NCI-H446 treated with DMSO at 0.1 percent for 48 hours (cell line): Measurements from ENCODE around the gene PUS10.
"Not testable (repeated sequence)": the region's sequence is repeated elsewhere in the genome, so short reads cannot be mapped to it uniquely, and the experiment has no call there.

Source experiments
- DNase-seq: peaks from one replicate; lab custom pipeline; 2025; lab: John Stamatoyannopoulos, UW

PUS10 gene, protein sequence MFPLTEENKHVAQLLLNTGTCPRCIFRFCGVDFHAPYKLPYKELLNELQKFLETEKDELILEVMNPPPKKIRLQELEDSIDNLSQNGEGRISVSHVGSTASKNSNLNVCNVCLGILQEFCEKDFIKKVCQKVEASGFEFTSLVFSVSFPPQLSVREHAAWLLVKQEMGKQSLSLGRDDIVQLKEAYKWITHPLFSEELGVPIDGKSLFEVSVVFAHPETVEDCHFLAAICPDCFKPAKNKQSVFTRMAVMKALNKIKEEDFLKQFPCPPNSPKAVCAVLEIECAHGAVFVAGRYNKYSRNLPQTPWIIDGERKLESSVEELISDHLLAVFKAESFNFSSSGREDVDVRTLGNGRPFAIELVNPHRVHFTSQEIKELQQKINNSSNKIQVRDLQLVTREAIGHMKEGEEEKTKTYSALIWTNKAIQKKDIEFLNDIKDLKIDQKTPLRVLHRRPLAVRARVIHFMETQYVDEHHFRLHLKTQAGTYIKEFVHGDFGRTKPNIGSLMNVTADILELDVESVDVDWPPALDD

DNA sequence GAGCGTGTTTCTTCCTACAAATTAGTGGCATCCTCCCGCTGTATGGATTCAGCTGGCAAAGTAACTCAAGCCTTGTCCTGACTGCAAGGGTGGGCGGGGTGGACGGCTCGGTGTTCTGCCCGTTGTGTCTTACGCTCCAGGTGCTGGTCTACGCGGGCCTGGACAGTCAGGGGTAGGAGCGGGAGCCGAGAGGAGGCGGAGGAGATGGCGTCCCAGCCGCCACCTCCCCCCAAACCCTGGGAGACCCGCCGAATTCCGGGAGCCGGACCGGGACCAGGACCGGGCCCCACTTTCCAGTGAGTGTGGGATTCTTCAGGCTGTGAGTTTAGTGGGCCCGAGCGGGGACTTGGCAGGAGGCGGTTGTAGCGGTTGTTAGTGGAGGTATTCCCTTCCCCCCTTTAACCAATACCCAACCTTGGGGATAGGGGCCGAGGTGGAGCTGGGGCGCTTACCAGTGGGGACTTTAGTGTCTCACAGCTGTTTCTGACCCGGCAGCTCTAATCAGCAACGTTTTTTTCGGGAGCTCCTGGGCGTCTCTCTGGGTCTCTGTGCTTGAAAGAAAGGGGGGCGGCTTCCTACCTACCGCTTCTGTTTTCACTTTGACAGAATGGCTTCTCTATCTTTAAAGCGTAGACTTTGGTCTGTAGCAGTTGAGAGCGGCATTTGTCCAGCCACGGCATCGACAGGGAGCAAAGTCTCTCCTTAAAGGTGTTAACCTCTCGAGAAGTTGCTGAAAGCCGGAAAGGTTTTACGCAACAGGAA, at the start of gene PUS10, which contains the start of gene PEX13:
Gene PUS10, minus strand, starts transcription at position 700 of the 762 bp plus-strand sequence. CDS start 6,365 bp downstream, outside the sequence.
Gene PEX13, plus strand, starts transcription at position 165 of the 762 bp plus-strand sequence. Its CDS starts 40 bp downstream, at position 205.
- DNase-seq = peak; percentile 67

DNA sequence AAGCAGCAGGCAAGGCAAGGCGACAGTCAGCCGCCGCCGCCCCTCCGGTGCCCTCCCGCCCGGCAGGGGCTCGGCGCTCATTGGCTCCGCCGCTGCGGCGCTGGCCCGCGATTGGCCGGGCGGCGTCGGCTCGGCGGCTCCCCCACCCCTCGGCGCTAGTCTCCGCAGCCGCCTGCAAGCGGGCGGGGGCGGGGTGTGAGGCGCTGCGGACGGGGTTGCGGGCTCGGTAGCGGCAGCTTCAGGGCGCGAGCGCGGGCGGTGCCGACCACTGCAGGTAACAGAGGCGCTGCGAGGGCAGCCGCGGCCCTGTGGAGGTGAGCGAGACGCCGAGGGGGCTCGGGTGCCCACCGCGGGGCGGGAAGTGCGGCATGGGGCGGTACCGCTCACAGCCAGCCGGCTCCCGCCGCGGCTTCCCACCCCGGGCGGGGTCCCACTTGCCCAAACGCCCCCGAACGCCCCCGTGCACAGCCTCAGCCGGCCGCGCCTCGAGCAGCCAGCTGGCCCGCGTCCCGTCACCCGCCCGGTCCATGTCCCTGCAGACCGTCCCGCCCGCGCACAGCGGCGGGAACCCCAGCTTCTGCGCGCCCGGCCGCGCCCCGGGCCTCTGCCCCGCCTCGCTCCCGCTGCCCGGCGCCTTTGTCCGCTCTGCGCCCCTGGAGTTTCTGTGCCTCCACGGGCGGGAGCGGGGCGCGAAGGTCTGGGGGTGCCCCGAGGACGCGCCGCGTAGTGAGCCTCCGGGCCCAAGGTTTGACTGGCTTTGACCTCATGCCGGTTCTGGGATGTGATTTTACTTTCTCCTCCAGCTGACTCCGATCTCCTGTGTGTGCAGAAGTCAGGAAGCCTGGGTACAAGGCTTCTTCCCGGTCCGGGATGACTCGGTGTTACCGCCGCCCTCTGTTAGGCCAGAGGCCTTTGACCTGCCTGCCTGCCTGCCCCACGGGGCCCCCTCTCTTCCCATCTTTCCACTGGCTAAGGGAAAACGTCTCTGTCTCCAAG, 48.0 kb upstream of the PUS10 start, which contains the start of gene SANBR:
Gene SANBR, plus strand, starts transcription at position 158 of the 996 bp plus-strand sequence. CDS start 4,480 bp downstream, outside the sequence.
- peak; percentile 77 for DNase-seq

DNA sequence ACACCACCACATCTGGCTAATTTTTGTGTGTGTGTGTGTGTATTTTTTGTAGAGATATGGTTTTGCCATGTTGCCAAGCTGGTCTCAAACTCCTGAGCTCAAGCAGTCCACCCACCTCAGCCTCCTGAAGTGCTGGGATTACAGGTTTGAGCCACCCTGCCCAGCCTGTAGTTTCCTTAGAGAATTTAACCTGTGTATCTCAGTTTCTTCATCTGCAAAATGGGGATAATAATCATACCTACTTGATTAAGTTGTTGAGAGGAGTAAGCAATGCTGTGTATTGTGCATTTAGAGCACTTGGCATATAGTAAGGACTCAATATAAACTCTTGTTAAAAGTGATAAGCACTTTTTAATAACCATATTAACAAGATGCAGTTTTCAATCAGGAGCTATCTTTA, 41.3 kb upstream of the PUS10 start:
- DNase-seq = no peak

DNA sequence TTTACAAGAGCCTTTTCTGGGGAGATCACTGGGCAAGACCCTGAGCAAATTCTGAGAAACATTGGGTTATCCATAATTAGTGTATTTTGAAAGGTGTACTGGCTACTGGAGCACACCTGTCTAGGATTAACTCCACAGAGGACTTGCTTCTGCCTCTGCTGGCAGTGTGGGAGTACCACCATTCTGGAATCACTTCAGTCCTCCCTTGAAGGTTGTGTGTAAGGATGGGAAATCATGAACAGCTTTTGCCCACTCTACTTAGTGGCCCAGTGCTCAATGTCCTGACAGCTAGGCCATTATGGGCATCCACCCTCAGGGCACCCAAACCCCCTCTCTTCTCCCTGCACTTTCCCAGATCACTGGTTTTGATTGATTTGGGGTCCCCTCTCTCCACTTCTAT, 39.5 kb upstream of the PUS10 start:
- DNase-seq = no peak

DNA sequence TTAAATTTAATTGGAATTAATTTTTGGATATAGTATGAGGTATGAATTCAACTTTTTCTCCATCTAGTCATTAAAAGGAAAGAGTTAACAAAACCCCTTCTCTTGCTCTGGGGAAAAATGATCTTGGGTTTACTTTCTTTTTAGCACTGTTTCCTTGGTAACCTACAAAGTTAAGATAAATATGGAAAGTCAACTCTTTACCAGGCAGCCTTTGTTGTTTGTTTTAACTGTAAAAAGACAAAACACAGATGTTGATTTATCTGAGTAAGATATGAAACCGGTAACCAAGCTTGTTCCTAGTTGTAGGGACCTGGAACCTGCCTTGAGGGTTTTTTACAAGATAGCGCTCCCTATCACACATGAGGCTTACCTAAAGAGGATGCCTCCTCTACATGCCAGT, 37.5 kb upstream of the PUS10 start:
- DNase-seq = no peak

DNA sequence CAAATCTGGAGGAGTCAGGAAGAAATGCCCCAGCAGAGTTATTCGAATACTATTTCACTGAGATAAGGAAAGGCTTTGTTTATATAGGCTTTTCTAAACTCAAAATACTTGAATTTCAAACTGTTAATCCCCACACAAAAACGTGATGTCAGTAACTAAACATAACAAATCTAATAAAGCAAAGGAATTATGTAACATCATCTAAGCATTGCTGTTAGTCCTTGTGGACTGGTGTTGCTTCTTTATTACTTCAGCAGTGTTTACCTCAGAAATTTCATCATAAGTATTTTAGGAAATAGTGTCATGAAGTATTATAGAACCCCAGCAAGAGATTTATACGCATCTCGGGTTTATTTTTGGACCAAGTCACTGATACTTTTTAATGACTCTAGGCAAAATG, 27.9 kb upstream of the PUS10 start:
- no peak for DNase-seq

DNA sequence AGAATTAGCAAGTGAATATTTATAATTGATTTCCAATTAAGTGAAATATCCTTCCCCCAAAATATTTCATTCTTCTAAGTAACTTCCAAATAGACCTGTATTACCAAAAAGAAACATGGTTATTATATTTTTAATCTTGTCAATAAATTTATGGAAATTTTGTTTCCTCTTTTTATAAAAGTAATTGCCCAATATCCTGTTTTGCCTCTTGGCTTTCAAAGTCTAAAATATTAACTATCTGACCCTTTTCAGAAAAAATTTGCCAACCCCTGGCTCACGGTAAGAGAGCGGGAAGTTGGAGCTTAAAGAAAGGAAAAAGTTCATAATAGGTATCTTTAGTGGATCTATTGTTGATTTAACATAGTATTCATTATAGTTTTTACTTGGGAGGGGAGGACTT, 27.2 kb upstream of the PUS10 start:
- no peak for DNase-seq

DNA sequence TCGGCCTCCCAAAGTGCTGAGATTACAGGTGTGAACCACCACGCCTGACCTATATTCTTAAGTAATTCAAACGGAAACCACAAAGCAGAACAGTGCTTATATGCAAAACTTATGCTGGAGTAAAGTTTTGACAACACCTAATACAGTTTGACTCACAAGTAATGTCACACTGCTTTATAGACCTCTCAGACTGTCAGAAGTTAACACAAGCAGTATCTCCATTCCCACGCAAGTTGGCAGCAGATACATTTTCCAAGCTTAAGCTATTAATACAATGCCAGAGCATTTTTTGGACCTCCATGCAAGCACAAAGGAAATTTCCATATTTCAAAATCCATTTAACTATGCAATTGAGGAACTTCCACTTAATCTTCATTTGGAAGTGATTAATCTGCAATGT, 26.6 kb upstream of the PUS10 start:
- no peak for DNase-seq

DNA sequence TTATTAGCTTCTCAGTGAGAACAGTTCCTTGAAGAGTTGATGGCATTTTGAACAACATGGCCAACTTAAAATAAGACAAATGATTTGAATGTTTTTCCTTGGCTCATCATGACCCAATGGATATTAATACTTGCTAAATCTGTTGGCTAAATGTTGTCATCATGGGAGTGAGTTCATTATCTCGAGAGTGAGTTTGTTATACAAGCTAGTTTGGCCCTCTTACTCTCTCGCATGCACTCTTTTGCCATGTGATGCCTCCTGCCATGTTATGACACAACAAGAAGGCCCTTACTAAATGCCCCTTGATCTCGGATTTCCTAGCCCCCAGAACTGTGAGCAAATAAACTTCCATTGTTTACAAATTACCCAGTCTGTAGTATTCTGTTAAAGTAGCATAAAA, 24.8 kb upstream of the PUS10 start:
- DNase-seq = no peak

DNA sequence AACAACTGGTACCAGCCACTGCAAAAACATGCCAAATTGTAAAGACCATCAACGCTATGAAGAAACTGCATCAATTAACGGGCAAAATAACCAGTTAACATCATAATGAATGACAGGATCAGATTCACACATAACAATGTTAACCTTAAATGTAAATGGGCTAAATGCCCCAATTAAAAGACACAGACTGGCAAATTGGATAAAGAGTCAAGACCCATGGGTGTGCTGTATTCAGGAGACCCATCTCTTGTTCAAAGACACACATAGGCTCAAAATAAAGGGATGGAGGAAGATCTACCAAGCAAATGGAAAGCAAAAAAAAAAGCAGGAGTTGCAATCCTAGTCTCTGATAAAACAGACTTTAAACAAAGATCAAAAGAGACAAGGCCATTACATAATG, 18.6 kb upstream of the PUS10 start:
- not testable (repeated sequence) for DNase-seq

DNA sequence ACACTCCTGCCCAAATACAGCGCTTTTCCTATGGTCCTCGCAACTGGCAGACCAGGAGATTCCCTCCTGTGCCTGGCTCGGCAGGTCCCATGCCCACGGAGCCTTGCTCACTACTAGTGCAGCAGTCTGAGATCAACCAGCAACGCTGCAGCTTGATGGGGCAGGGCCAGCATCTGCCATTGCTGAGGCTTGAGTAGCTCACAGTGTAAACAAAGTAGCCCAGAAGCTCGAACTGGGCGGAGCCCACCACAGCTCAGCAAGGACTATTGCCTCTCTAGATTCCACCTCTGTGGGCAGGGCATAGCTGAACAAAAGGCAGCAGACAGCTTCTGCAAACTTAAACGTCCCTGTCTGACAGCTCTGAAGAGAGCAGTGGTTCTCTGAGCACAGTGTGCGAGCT, 16.5 kb upstream of the PUS10 start:
- DNase-seq = not testable (repeated sequence)

DNA sequence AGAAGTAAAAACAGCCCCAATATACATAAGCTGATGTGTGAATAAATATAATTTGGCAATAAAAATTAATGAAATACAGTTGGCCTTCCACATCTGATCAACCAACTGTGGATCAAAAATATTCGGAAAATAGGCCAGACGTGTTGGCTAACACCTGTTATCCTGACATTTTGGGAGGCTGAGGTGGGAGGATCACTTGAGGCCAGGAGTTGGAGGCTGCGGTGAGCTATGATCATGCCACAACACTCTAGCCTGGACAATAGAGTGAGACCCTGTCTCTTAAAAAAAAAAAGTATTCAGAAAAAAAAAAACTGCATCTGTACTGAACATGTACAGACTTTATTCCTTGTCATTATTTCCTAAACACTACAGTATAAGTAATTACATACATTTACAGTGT, 11.5 kb upstream of the PUS10 start:
- DNase-seq = no peak

DNA sequence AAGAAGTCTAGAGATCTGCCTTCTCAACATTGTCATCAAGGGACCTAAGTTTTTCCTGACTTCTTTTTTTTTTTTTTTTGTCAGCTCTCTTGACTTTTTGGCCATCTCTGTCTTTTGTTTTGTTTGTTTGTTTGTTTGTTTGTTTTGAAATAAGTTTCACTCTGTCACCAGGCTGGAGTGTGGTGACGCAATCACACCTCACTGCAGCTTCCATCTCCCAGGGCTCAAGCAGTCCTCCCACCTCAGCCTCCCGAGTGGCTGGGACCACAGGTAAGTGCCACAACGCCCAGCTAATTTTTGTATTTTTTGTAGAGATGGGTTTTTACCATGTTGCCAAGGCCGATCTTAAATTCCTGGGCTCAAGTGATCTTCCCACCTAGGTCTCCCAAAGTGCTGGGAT, 5.6 kb upstream of the PUS10 start:
- no peak for DNase-seq

DNA sequence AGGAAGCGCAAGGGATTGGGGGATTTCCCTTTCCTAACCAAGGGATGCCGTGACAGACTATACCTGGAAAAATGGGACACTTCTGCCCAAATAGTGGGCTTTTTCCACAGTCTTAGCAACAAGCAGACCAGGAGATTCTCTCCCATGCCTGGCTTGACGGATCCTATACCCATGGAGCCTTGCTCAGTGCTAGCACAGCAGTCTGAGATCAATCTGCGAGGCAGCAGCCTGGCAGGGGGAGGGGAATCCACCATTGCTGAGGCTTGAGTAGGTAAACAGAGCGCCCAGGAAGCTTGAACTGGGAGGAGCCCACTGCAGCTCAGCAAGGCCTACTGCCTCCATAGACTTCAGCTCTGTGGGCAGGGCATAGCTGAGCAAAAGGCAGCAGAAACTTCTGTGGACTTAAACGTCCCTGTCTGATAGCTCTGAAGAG, 3.2 kb upstream of the PUS10 start:
- no peak for DNase-seq

DNA sequence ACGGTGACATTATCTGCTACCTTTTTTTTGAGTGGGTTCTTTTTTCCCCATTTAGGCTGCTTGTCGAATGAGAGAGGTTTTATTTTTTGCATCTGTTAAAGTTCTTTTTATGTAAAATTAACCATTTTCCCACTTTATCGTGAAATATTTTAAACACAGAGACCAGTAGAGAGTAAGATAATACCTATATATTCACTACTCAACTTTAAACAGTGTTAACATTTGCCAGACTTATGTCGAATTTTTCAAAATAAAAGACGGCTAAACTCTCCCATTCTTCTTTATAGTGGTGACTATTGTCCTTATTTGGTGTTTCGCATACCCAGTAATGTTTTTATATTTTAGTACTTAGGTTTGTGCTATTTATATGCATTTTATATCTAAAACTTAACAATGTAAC, 743 bp upstream of the PUS10 start:
- no peak for DNase-seq

DNA sequence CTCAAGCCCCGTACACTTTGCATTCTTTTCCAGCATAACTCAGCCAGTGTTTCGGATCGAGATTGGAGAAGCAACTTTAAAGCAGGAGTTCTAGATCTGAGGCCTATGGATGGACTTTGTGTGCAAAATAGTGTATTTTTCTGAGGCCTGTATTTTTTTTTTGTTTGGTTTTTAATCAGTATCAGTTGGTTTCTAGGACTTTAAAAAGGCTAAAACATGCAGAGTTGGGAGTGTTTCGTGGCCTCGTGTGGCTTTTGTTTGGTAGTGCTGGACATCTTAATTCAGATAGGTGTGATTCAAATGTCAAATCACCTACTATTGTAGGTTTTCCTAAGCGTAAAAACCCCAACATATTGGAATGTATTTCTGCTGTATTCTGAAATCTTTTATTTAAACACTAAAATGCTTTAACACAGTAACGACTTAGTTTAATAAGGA, 282 bp upstream of the PUS10 start:
- no peak for DNase-seq

DNA sequence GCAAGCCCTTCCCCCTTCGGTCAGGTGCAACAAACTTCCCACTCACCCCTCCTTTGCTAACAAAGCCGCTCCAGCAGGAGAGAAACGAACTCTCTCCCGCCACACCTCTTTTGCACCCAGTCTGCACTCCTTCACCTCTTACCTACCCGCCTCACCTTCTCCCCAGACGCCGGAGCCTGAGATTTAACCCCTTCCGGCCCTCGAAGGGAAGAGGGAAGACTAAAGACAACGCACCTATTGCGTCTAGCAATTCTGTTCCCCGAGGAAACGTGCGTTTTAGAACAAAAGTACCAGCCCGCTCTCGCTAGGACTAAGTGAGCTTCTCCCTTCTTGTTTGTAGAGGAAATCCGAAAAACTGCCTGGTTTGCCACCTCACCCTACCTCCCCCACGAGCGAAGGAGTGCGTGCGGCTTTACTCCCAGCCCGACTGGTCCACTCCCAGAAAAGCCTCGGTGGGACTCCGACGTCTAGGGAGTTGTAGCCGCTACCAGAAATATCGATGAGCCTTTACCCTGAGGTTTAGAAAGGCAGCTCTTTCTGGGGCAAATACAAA, 976 bp downstream of the PUS10 start:
- peak; percentile 67 for DNase-seq

DNA sequence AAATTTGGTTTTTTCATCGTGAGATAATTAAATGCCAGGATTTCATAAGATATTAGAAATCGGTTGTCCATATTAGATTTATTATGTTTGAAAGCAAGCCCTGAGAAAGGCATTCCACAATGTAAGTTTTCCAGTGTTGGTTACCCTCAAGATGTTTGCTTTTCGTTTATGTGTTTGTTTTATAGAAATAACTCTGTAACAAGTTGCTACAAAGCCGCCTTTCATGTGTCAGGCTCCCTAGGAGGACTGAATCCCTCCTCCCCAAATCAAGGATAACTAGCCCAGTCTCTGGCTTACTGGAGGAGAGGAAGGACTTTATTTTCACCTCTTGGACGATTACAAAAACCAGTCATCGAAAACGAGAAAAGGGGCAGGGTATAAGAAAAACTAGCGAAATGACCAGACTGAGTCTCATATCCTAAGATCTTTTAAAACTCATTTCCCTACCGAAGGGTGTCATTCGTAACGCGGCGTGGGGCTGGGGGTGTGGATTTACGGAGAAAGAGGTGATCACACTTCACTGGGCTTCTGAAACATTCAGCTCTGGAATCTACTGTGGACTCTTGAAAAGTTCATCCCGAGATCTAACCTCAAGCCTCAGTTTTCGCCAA, 1.6 kb downstream of the PUS10 start:
- no peak for DNase-seq

DNA sequence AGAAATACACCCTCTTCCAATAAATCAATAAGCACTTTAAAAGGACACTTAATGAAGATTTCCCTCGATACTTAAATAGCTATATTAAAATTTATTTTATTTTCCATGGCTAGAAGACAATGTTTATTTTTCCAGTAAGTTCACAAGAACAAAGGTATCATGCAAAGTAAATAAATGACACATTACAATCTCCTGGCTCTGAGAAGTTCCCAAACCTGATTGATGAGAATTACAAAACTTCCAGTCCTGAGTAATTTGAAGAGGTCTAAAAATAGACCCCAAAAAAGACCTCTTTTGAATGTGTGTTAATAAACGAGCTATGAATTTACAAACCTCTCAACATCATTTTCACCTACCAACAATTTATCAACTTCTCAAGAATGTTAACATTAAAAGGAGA, 2.1 kb downstream of the PUS10 start:
- no peak for DNase-seq

DNA sequence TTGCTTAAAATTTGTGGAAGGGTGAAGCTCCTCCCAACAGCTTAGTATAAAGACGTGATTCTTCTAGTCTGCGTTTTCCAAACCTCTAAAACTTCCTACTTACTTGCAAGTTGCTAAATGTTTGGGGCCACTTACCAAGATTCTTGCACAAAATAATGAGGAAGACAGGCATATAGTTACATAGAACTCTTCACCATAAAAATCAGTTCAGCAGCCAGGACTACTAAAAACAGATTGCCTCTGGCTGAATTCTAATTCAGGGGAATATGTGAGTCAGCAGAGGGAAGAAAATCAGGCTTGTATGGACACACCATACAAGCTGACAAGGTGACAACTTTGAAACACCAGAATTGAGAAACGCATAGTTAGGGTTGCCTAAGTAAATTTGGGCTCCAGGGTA, 3.3 kb downstream of the PUS10 start:
- DNase-seq = no peak

DNA sequence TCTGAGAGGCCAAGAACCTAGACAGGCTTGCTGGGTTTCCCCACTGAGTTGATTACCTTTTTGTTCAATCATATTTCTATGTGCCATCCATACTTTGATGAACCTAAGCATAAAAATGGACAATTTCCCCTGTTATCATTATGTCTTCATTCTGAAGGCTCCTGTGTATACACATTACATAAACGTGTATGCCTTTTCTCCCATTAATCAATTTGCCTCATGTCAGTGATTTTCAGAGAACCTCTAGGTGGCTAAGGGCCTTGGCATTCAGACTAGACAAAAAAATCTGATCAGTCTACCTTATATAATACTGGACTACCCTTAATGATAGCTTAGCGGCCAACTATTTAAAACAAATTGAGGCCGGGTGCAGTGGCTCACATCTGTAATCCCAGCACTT, 4.7 kb downstream of the PUS10 start:
- DNase-seq = no peak
